Liver (tissue), 9 donors: Measurements from ENCODE around the gene HS1BP3. TPM values are rescaled to one million over a fixed set of nuclear protein-coding genes. Genes with fewer than 3 reads are reported as not detected.

ENCODE experiments used
- DNase-seq: peaks from one replicate; pipeline ENCODE4 v3.0.0-alpha.2; 2017; ENCODE audit warnings: low spot score
- H3K27ac ChIP-seq, 2 donors: one replicate each; pipeline ENCODE4 v1.7.0; 2013; ENCODE audit warnings: inconsistent platforms in 2 of 2, low read length in 2 of 2, control low read depth in 1 of 2, low read depth in 1 of 2, mild to moderate bottlenecking in 1 of 2
- H3K27me3 ChIP-seq, 4 donors: one replicate each; pipeline versions ENCODE4 v1.6.1 to v1.7.0; 2013; ENCODE audit warnings: low read length in 3 of 4, inconsistent platforms in 1 of 4, mild to moderate bottlenecking in 1 of 4, moderate library complexity in 1 of 4; ENCODE audit not compliant: control insufficient read depth in 4 of 4, insufficient read depth in 4 of 4
- H3K36me3 ChIP-seq, 4 donors: one replicate each; pipeline versions ENCODE4 v1.6.1 to v1.7.0; 2013; ENCODE audit warnings: low read length in 3 of 4, mild to moderate bottlenecking in 3 of 4, low read depth in 1 of 4, moderate library complexity in 1 of 4; ENCODE audit not compliant: control insufficient read depth in 4 of 4, insufficient read depth in 3 of 4
- H3K4me1 ChIP-seq, 4 donors: one replicate each; pipeline versions ENCODE4 v1.6.1 to v1.7.0; 2013; ENCODE audit warnings: low read length in 3 of 4, mild to moderate bottlenecking in 3 of 4, moderate library complexity in 1 of 4; ENCODE audit not compliant: control insufficient read depth in 4 of 4, insufficient read depth in 4 of 4
- H3K4me3 ChIP-seq, 3 donors: one replicate each; pipeline versions ENCODE4 v1.6.1 to v1.7.0; 2013; ENCODE audit warnings: low read length in 3 of 3, control low read depth in 1 of 3, low read depth in 1 of 3, mild to moderate bottlenecking in 1 of 3
- H3K9ac ChIP-seq, 2 donors: one replicate each; pipeline ENCODE4 v1.7.0; 2013; ENCODE audit warnings: low read length in 2 of 2, mild to moderate bottlenecking in 2 of 2, moderate library complexity in 2 of 2, control low read depth in 1 of 2, low read depth in 1 of 2
- H3K9me3 ChIP-seq, 4 donors: one replicate each; pipeline versions ENCODE4 v1.6.1 to v1.7.0; 2013; ENCODE audit warnings: low read length in 3 of 4; ENCODE audit not compliant: control insufficient read depth in 4 of 4
- CTCF ChIP-seq: fragments of 150-350 bp; IDR thresholded peaks from 2 replicates; pipeline ENCODE4 v1.5.1; 2017; ENCODE audit warnings: improper control_type of control experiment, low read depth, low read length; ENCODE audit not compliant: missing input control
- EGR1 ChIP-seq, 2 donors: IDR thresholded peaks; 2 replicates each; pipeline ENCODE4 v1.6.1; 2016 to 2018; ENCODE audit warnings: antibody characterized with exemption in 2 of 2, low read depth in 2 of 2
- FOXA1 ChIP-seq: IDR thresholded peaks from 2 replicates; pipeline ENCODE4 v1.6.1; 2016; ENCODE audit warnings: antibody characterized with exemption
- FOXA2 ChIP-seq: IDR thresholded peaks from 2 replicates; pipeline ENCODE4 v1.6.1; 2016; ENCODE audit warnings: antibody characterized with exemption
- HNF4A ChIP-seq, 2 donors: conservative IDR thresholded peaks; 2 replicates each; pipeline ENCODE4 v1.6.1; 2016; ENCODE audit warnings: antibody characterized with exemption in 2 of 2, mild to moderate bottlenecking in 2 of 2
- HNF4G ChIP-seq: IDR thresholded peaks from 2 replicates; pipeline ENCODE4 v1.6.1; 2016; ENCODE audit warnings: antibody characterized with exemption
- JUND ChIP-seq, 2 donors: IDR thresholded peaks; 2 replicates each; pipeline ENCODE4 v1.6.1; 2016; ENCODE audit warnings: antibody characterized with exemption in 2 of 2
- NR2F2 ChIP-seq: IDR thresholded peaks from 2 replicates; pipeline ENCODE4 v1.6.1; 2016; ENCODE audit warnings: antibody characterized with exemption
- RAD21 ChIP-seq, 2 donors: IDR thresholded peaks; 2 replicates each; pipeline ENCODE4 v1.6.1; 2016; ENCODE audit warnings: antibody characterized with exemption in 2 of 2, mild to moderate bottlenecking in 2 of 2
- REST ChIP-seq: IDR thresholded peaks from 2 replicates; pipeline ENCODE4 v1.6.1; 2016; ENCODE audit warnings: antibody characterized with exemption, mild to moderate bottlenecking
- RXRA ChIP-seq, 2 donors: IDR thresholded peaks; 2 replicates each; pipeline ENCODE4 v1.6.1; 2017 to 2018; ENCODE audit warnings: antibody characterized with exemption in 2 of 2, mild to moderate bottlenecking in 1 of 2
- SP1 ChIP-seq: IDR thresholded peaks from 2 replicates; pipeline ENCODE4 v1.6.1; 2018; ENCODE audit warnings: antibody characterized with exemption, mild to moderate bottlenecking
- YY1 ChIP-seq: IDR thresholded peaks from 2 replicates; pipeline ENCODE4 v1.6.1; 2016; ENCODE audit warnings: antibody characterized with exemption, mild to moderate bottlenecking
- WGBS: extraction: QIAGEN DNeasy Blood & Tissue Kit; methylation state at CpG from one replicate; pipeline ENCODE4 v1.1.7; 2013; 5-methylcytosine and 5-hydroxymethylcytosine counted together
- polyA plus RNA-seq, 2 donors: library from polyadenylated mRNA; stranded (reverse) in 1 of 2; unstranded in 1 of 2; fragments of 200-250 nt in 1 of 2; fragments of >200 nt in 1 of 2; fragmentation: Nextera tagmentation in 1 of 2; extraction: Ambion mirVana in 1 of 2; gene quantifications; one replicate each; pipeline versions ENCODE4 v1.2.1 to v1.2.3, GENCODE V29; 2013 to 2015
- total RNA-seq, 2 donors: library from RNA; depleted of rRNA; stranded (reverse); fragments of >200 nt; gene quantifications; one replicate each; pipeline ENCODE4 v1.2.3, GENCODE V29; 2014
- TF ChIP-seq, protein P1 (sequence below): IDR thresholded peaks from 2 replicates; pipeline ENCODE4 v1.6.1; 2016; ENCODE audit warnings: antibody characterized with exemption
- donor health status: healthy.
- donor health status: healthy.
- donor health status: healthy.
- donor health status: healthy.
- donor health status: healthy.

Gene HS1BP3
- total and polyA plus RNA-seq, 4 donors: 7.7 to 15.4 (median 10.9) TPM

GRCh38 chr2:20627712-20628380 is 23.1 kb downstream of the HS1BP3 start:
- H3K4me3 ChIP-seq: no peak overlapping the region
- WGBS: 93% methylated on average over 16 of the region's 16 CpGs
- H3K27ac ChIP-seq: no peak overlapping the region
- H3K27me3 ChIP-seq: no peaks in the 10 kb centered on the region
- peaks cover 0 to 8% (median 1%) of the 10 kb centered on the region in 4 donors for H3K36me3 ChIP-seq
- no peaks in the 10 kb centered on the region for H3K9me3 ChIP-seq
- TF ChIP-seq SP1 (no peak), FOXA1 (no peak), REST (no peak), FOXA2 (no peak)
- H3K9ac ChIP-seq: no peak overlapping the region
- H3K4me1 ChIP-seq: peaks cover 0 to 2% (median 0%) of the 10 kb centered on the region in 4 donors
- no peak for DNase-seq

- DNase-seq: no peak
- H3K9me3 ChIP-seq: no peaks in the 10 kb centered on the region
- H3K4me1 ChIP-seq: peaks cover 0 to 2% (median 0%) of the 10 kb centered on the region in 4 donors
Observed at GRCh38 chr2:20626698-20627513, 24.0 kb downstream of the HS1BP3 start.

More at GRCh38 chr2:20626698-20627513, 24.0 kb downstream of the HS1BP3 start:
- Histone ChIP-seq H3K27me3 (no peaks in the 10 kb centered on the region), H3K36me3 (peaks cover 0 to 14% (median 3%) of the 10 kb centered on the region in 4 donors), H3K27ac (peak overlapping the region in 1 of 2 donors; percentile 39), H3K4me3 (no peak overlapping the region), H3K9ac (no peak overlapping the region)
- WGBS: 96% methylated on average over 20 of the region's 20 CpGs
- no peak for TF ChIP-seq HNF4G
- no peak for TF ChIP-seq JUND (IDR thresholded peaks at IDR 0.05)
- no peak for TF ChIP-seq HNF4A (conservative IDR thresholded peaks at IDR 0.05)
- no peak for TF ChIP-seq RAD21 (IDR thresholded peaks at IDR 0.05)
- TF ChIP-seq FOXA2: no peak
- TF ChIP-seq FOXA1: no peak
- TF ChIP-seq, protein P1, sequence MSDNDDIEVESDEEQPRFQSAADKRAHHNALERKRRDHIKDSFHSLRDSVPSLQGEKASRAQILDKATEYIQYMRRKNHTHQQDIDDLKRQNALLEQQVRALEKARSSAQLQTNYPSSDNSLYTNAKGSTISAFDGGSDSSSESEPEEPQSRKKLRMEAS: no peak
- TF ChIP-seq YY1: no peak
- TF ChIP-seq REST: no peak
- TF ChIP-seq NR2F2: no peak
- no peak for TF ChIP-seq EGR1 (IDR thresholded peaks at IDR 0.05; ENCODE audit: low read depth in 2 of 2)
- no peak for TF ChIP-seq CTCF
- TF ChIP-seq RXRA (IDR thresholded peaks at IDR 0.05): no peak
